GM12801 (cell line): ENCODE results near the gene APPL2.

ENCODE experiments used
- CTCF ChIP-seq: IDR thresholded peaks from one replicate; pipeline ENCODE4 v1.5.1; 2011; ENCODE audit warnings: control low read depth; ENCODE audit not compliant: insufficient read length; ENCODE audit errors: extremely low read depth

APPL2 gene

DNA sequence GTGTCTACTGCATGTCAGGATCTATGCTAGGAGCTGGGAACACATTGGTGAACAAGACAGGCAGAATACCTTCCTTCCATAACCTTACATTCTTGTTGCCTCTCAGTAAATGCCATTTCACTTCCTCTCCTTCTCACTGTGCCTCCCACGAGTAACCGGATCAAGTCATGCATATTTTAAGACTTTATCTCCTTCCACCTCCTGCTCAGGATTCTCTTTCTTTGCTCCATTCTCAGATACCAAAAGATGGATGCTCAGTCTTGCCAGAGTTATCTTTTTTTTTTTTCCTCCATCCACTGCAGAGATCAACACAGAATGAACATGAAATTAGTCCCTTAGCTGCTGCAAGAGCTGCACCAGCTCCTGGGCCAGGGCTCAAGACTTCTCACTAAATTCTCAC, 20.0 kb upstream of the APPL2 start:
- no peak for TF ChIP-seq CTCF

DNA sequence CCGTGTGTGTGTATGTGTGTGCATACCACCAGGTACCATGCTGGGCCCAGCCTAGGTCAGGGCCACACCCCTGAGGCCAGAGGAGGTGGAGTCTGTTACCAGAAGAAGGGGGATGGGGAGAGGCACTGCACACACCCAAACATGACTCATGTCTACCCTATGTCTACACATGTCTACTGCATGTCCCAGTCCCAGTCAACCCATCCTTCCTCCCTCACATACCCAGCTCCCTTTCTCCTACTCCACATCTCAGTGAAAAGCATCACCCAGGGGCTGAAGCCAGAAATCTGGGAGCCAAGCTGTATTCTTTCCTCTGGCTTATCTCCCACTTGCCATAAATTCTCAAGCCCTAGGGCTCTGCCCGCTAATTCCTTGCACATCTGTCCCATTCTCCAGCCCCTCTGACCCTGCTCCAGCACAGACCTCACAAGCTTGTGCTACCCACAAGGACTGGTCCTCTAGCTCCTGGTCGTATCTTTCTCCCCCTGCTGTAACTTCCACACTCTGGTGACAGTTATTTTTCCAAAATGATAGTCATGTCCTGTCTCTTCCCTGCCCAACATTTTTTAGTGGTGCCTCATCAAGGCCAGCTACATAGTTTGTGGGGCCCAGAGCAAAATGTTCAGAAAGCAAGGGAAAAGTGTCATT, 18.0 kb upstream of the APPL2 start:
- no peak for TF ChIP-seq CTCF

DNA sequence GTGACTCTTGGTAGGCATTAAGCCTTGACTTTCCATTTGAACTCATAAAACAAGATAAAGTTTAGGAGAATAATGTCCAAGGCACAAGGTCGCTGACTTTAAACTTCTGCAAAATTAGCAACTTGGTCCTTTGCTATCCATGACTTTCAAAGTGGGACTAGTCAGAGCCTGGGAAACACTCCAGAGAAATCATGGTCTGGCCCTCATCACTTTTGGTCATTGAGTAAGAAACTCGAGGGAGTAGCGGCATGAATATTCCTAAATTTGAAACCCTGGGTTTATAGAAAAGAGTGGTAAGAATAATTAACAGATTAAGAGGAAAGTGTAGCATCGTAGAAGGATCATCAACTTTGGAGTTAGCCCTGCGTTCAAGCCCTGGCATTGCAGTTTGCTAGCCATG, 16.9 kb upstream of the APPL2 start:
- TF ChIP-seq CTCF: no peak

- no peak for TF ChIP-seq CTCF
Observed at GRCh38 chr12:105245291-105245690, 9.3 kb upstream of the APPL2 start.

DNA sequence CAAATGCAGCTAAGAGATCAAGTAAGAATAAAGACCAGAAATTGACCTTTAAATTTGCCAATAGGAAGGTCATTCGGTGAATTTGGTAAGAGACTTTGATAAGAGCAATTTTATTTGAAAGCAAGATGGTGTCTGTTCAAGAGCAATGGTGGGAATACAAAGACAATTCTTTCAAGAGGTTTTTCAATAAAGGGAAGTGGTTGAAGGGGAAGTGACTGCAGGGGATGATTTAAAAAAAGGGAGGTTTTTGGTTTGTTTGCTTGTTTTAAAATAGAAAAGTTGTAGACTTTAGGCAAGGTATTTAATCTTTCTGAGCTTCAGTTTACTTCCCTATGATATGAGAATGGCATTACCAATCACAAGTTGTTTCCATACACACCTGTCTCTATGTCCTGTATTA, 4.3 kb upstream of the APPL2 start:
- TF ChIP-seq CTCF: no peak

DNA sequence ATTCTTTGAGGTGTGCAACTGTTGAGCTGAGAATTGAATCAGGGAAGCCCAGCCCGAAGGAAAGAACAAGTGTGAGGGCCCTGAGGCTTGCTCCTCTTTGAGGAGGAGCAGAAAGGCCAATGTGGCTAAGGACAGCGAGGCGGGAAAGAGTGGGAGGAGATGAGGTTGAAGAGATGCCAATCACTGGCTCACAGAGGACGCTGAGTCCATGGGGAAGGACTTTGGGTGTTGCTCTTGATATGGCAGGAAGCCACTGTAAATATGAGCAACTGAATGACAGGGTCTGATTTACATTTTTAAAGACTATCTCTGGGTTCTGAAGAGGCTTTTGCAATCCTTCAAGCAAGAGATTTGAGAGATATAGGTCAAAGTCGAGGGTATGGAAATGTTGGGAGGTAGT, 3.3 kb upstream of the APPL2 start:
- TF ChIP-seq CTCF: no peak

DNA sequence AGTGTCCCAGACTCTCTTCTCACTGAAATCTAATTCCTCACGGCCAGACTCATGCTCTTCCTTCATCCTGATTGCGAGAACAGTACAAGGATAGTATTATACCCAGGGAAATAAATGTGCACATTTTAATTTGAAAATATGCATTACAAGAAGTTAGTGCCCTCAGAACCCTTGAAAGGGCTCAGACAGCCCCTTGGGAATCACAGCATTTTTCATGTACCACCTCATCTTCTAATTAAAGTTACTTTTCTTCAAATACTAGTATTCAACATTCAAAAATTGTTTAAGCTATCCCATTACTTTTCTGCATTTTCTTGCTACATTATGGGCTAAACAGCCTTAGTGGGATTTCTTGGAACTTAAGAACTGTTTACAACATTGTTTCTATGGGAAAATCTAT, 1.7 kb upstream of the APPL2 start:
- no peak for TF ChIP-seq CTCF
